IPS-NIHi7 (cell line): ENCODE results near the gene HACD2.
A peak's percentile ranks its signal among the peaks of the same experiment; 100 is the strongest.
"Not testable (repeated sequence)": the region's sequence is repeated elsewhere in the genome, so short reads cannot be mapped to it uniquely, and the experiment has no call there.

Experiments
- DNase-seq: peaks from one replicate; pipeline ENCODE4 v3.0.0; 2012; ENCODE audit warnings: mixed read lengths; ENCODE audit errors: extremely low spot score

Gene HACD2

DNA sequence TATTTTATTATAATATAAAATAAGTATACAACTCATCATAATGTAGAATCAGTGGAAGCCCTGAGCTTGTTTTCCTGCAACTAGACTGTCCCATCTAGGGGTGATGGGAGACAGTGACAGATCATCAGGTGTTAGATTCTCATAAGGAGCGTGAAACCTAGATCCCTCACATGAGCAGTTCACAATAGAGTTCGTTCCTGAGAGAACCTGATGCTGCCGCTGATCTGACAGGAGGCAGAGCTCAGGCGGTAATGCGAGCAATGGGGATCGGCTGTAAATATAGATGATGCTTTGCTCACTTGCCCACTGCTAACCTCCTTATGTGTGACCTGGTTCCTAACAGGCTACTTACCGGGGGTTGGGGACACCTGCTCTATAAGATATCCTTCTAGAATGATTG lies 26.8 kb upstream of the HACD2 start:
- DNase-seq: not testable (repeated sequence)

DNA sequence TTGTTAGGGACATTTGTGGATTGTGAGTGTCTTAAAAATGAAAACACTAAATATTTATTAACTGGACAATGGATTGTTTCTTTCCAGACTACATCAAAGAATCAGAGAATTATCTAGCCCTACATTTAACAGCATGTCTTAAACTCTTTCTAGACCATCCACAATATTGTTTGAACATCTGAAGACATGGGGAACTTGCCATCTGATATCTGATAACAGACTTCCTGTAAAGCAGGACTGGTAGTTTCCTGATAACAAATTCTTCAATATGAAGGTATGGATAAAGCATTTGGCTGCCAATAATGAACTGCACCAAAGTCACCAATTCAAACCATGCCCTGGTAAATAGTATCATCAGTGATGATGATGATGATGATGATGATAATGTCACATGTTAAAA lies 26.2 kb upstream of the HACD2 start:
- DNase-seq: no peak

DNA sequence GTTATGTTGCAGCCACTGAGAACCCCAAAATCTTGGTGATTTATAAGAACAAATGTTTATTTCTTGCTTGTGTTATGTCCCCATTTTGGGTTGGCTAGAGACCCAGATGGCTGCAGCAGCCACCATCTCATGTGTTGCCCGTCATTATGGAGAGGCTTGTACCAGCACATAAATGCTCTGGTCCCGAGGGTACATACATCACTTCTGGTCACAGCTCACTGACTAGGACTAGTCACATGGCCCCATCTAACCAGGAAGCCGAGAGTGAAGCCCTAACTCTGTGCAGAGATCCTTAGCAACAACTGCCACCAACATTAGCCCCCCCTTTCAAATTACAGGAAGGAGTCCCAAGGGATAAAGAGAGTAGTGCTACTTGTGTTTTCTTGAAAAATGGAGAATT lies 25.5 kb upstream of the HACD2 start:
- no peak for DNase-seq

DNA sequence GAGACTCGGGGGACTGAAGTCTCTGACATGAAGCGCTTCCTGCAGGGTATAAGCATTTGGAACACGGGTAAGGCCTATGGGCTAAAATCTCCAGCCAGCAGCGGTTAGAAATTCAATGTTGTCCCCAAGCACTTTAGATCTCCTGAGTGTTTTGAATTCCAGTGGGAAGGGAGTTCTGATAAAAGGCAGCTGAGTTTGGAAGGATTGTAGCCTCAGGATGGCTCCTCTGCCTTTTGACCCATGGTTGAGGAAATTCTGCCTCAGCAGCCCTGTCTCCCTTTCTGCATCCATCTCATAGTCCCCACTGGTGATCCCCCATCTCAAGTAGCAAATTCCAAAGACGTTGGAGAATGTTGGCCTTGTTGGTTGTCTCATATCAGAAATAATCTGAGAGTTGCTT lies 24.2 kb upstream of the HACD2 start:
- no peak for DNase-seq

DNA sequence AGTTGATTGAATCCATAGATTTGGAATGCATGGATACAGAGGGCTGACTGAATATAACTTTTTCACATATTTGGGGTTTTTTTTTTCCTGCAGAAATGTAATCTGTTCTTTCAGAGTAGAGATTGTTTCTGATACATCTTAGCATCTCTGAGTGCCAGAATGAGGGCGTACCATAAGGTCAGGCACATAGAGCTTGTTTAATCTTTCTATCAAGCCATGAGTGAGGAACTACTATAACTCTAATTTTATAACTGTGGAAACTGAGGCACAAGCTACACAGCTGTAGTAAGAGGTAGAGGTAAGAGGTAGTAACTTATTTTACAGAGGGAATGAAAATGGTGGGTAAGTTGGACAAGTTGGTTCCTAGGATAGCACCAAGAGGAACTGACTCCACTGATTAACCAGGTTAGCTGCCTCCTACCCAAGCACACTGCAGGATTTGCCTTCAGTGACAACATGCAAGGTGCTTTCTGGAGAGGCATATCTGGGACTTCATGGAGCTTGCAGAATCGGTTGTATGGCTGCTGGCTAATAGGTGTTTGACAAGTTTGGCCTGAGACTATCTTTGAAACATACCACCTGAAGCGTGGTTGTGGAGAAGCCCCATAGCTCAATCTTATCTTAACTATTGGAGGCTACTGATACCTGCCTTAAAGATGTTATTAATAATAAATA lies 23.5 kb upstream of the HACD2 start:
- no peak for DNase-seq

DNA sequence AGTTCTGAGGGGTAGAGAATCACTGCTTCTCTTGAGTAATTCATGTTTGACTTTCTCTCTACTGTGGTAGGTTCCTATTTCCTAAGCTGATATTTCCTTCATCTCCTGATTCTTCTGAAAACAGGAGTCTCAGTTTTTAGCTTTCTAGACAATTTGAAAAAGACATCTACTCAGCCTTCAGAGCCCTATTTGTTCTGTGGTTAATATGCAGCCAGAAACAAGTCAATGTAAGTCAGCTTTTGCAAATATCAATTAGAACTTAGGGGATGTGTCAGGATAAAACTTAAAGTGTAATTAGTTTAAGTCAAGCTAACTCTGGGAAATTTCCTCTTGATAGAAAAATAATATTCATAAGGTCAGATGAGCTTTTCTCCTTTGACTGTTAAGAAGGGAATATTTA lies 21.7 kb upstream of the HACD2 start:
- DNase-seq: no peak

DNA sequence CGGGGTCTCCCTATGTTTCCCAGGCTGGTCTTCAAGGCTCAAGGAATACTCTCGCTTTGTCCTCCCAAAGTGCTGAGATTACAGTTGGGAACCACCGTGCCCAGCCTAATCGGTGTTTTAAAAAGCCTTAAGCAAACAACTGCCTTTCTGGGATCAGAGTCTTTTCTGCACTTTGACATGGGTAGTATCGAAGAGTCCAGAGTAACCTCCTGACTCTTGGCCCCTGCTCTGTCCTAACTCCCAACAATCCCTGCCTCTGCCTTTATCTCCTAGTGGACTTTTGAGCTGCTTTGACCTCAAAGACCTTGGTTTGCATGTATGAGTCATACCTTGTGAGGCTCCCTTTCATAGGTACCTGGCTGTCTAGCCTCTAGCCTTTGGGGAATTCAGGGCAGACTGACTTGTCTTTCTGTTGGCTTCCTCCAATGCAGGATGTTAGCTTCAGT lies 21.0 kb upstream of the HACD2 start:
- DNase-seq: peak; percentile 71

DNA sequence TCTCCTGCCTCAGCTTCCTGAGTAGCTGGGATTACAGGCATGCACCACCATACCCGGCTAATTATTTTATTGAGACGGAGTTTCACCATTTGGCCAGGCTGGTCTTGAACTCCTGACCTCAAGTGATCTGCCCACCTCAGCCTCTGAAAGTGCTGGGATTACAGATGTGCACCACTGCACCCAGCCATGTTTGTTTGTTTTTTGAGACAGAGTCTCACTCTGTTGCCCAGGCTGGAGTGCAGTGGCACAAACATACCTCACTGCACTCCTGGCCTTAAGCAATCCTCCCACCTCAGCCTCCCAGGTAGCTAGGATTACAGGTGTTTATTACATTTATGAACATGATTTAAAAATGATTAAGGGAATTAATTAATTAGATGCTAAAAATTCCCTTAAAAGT lies 18.3 kb upstream of the HACD2 start:
- DNase-seq: not testable (repeated sequence)

DNA sequence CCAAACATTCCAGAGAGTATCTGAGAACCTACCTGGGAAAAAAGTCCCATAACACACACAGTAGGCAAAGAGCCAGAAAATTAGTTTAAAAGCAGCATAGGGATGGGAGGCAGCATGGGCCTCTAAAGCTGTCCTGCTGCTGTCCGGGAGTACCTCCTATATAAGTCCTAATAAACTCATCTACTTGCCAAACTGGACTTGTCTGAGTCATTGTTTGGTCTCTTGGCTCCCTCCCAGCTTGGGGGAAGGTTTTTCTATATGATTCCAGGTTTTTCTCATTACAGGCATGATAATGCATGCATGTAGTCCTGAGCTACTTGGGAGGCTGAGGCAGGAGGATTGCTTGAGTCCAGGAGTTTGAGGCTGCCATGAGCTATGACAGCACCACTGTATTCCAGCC lies 17.5 kb upstream of the HACD2 start:
- no peak for DNase-seq

DNA sequence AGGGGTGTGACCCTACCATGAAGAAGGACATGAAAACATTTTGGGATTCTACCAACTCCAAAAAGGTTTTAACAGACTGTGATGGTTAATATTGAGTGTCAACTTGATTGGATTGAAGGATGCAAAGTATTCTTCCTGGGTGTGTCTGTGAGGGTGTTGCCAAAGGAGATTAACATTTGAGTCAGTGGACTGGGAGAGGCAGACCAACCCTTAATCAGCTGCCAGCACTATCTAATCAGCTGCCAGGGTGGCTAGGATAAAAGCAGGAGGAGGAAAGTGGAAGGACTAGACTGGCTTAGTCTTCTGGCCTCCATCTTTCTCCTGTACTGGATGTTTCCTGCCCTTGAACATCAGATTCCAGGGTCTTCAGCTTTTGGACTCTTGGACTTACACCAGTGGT lies 16.0 kb upstream of the HACD2 start:
- DNase-seq: not testable (repeated sequence)

DNA sequence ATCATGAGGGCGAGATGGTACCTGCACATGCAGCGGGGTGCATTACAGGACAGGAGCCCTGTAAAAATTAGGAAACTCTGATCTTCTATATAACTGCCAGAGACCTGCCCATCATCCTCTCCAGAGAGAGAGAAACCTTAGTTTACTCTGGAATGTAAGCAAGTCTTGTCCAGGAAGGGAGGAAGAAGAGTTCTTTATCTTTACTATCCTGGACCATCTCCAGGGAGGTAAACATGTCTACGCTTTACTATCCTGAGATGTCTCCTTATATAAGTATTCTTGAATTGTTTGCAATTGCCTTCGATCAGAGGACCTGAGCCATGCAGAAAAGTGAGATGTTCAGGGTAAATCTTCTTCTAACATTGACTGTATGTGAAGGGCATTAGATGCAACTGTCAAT lies 12.7 kb upstream of the HACD2 start:
- DNase-seq: no peak

DNA sequence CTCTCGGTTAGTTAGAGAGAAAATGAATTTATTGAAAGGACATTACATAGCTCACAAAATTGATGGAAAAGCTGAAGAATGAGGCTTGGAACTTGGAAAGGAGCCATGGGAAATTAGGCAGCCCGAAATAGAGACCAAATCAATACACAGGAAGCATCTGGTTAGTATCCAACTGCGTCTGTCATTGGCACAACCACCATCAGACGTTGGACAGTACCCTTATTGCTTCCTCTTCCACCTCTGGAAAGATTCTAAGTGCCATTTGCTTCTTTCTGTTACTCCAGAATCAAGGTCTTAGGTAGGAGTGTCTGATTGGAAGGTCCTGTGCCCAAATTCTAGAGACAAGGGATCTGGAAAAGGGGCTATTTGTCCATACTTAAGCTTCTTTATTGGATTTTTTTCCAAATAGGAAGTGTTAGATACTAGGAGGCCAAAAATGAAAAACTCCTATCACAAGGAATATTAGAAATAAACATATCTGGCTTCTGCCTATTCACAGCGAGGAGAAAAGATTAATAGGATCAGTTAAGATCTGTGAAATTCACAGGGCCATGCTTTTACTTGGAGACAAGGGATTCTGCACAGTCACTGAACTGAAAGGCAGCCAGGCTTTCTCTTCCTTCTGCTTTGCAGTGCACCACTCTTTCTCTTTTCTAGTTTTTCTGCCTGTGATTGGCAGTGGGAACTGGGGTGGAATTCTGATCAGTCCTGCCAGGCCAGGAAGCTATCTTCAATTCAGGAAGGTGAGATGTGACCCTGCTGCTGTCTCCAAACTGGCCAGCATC lies 10.7 kb upstream of the HACD2 start:
- no peak for DNase-seq

DNA sequence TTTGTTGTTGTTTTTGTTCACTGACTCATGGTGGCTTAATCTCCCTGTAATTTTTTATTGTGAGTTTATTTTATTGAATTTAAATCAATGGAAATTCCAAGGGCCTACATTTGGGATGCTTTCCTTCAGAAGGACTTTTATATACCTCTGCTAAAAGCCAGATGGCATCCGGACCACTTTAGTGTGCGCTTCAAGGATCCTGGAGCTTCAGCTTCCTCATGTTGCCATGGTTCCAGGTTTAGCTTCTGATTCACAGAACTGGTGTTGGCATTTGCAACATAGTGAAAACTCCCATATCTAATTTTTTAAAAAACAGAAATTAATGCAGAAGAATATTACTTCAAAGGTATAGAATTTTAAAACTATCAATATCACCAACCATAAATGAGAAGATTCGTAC lies 8.5 kb upstream of the HACD2 start:
- no peak for DNase-seq

DNA sequence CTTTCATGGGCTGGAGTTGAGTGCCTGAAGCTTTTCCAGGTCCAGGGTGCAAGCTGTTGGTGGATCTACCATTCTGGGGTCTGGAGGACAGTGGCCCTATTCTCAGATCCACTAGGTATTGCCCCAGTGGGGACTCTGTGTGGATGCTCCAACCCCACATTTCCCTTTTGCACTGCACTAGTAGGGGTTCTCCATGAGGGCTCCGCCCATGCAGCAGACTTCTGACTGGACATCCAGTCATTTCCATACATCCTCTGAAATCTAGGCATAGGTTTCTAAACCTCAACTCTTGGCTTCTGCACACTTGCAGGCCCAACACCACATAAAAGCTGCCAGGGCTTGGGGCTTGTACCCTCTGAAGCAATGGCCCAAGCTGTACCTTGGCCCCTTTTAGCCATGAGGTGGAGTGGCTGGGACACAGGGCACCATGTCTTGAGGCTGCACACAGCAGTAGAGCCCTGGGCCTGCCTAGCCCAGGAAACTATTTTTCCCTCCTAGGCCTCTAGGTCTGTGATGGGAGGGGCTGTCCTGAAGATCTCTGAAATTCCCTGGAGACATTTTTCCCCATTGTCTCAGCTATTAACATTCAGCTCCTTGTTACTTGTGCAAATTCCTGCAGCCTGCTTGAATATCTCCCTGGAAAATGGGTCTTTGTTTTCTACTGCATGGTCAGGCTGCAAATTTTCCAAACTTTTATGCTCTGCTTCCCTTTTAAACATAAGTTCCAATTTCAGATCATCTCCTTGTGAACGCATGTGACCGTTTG lies 6.0 kb upstream of the HACD2 start:
- no peak for DNase-seq

DNA sequence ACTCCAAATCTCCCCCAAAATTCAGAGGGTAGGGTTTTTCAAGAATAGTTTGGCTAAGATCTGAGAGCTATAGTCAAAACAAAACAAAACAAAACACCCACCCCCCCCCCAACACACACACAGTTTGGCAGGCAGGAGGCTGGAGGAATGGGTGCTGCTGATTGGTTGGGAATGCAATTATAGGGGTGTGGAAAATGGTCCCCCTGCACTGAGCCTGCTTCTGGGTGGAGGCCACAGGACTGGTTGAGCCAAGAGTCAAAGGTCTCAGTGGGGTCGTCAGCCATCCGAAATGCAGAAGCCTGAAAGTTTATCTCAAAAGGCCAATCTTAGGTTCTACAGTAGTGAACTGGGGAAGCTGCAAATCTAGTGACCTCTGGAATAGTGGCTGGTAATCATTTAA lies 2.5 kb upstream of the HACD2 start:
- no peak for DNase-seq

DNA sequence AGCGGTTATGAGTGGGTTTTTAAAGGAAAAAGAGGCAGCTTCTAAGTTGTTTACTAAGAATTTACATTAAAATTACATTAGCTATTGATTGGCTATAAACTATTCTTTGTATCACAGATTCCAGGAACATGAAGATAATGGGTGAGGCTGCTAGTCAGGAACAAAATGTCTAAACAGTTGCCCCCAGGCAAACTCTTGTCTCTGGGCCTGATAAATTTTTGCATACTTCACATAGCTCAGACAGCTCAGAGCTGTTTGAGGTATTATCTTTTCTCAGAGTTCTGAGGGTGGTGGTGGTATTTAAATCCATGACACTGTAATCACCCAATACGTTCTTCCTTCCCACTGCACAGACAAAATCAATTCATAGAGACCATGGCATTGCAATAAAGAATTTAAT lies 2.1 kb upstream of the HACD2 start:
- no peak for DNase-seq

DNA sequence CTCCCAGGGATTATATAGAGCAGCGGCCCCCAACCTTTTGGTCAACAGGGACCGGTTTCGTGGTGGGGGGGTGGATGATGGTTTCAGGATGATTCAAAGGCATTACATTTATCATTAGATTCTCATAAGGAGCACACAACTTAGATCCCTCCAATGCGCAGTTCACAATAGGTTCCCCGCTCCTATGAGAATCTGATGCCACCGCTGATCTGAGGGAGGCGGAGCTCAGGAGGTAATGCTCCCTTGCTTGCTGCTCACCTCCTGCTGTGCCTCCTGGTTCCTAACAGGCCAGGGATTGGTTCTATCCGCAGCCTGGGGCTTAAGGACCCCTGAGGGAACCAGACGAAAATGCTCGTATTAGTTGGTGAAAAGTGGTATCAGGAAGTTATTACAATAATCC lies 1.3 kb upstream of the HACD2 start:
- DNase-seq: peak; percentile 48

DNA sequence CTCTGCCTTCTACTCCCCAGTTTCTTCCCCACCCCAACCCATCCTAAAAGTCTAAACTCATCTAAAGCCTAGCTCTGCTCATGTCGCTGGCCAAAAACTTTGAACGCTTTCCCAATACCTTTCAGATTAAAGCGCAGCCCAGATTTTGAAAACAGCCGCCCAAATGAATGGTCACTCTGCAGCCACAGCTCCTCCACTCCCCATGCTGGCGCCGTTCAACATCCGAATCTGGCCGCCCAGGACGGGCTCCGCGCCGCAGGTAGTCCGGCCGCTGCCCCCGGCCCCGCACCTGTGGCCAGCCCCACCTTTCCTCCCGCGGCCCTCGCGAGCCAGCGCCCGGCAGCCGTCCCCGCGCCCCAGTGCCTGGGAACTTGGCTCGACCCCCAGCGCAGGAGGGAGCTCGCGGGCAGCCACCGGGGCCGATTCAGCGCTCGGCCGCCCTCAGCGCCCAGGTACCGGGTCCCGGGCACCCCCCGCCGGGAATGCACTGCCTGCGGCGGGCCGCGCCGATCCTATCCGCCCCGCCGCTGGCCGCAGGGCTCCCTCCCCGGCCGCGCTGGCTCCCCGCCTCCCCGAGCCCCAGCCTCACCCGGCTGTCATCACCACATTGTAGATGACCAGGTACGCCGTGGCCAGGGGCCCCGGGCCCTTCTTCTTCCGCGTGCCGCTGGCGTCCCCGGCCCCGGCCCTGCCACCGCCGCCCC lies 417 bp downstream of the HACD2 start:
- peak; percentile 54 for DNase-seq

DNA sequence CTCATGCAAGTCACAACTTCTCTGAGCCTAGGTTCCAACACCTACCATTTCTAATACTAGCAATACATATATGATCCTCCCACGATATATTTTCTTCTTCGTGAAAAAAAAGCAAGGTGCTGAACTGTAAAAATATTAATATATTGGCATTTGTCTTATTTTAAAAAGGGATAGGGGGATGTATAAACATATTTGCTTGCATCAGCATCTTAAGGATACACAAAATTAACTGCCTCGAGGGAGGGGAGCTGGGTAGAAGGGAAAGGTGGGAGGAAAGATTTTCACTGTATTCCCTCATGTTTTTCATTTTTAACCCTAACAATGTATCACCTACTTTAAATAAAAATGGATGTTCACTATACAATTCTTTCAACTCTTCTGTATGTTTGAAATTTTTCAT lies 1.3 kb downstream of the HACD2 start:
- no peak for DNase-seq

DNA sequence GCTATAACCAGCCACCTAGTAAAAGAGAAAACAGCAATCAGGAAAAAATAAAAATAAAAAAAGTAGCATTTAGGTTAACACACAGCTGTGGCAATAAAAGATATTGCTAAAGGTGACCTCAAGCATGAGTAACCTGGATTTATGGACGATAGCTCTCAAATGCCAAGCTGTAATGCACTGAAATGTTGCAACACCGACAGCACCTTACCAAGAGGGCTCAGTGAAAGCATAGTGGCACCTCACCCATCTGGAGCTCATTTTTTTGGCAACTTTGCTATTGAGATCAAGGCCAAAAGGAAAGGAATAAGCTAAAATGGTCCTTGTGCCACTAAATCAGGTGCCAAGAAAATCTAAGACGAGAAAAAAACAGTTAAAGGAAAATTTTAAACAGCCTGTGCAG lies 2.5 kb downstream of the HACD2 start:
- no peak for DNase-seq

DNA sequence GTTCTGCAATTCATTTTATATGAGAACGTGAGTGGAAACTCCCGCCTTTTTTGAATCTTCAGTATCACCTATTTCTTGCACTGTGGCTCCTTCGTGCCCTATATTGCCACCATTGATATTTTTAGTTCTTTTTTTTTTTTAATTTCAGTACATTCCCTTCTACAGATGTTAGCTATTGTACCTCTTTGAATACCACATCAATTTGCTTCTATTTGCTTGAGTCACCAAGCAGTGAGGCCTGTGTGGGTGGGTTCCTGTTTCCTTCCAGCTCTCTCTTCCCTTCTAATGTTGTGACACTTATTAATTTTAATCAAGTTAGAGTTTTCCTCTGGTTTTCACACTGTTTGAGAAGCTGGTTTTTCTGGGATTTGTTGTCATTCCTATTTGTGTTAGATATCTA lies 8.7 kb downstream of the HACD2 start:
- DNase-seq: no peak

DNA sequence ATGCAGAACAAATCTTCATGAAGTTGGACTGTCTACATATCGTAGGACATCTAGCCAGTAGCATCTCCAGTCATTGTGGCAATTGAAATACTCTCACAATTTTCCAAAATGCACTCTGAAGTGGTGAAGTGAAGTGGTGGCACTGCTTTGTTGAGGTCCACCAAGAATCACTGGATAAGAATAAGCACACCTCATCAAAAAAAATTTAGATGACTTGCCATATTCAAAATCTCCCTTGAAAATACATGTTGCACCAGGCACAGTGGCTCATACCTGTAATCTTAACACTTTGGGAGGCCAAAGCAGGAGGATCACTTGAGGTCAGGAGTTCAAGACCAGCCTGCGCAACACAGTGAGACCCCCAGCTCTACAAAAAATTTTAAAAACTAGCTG lies 12.9 kb downstream of the HACD2 start:
- no peak for DNase-seq
